Loucy (cell line): Measurements from ENCODE around the gene BSND.

Source experiments
- CTCF ChIP-seq: fragments of 200-600 bp; sonication (generic); conservative IDR thresholded peaks from 2 replicates; pipeline ENCODE4 v1.5.1; 2014; ENCODE audit warnings: mild to moderate bottlenecking, antibody characterized with exemption, low read length
- EZH2phosphoT487 ChIP-seq: fragments of 200-600 bp; IDR thresholded peaks from 2 replicates; pipeline ENCODE4 v1.6.1; 2018; ENCODE audit warnings: antibody characterized with exemption, mild to moderate bottlenecking, moderate library complexity, borderline replicate concordance

GRCh38 chr1:55010194-55010886, 11.6 kb downstream of the BSND start:
- no peak for TF ChIP-seq CTCF
- no peak for TF ChIP-seq EZH2phosphoT487
